Measurements from ENCODE around the gene RBMS1.

- TF ChIP-seq CTCF (conservative IDR thresholded peaks at IDR 0.05; ENCODE audit: low read length): no peak
- TF ChIP-seq EZH2phosphoT487 (IDR thresholded peaks at IDR 0.05; ENCODE audit: borderline replicate concordance): no peak
These were observed 193.4 kb downstream of the RBMS1 start for GRCh38 chr2:160300203-160300602.
